ENCODE measurements around the gene F10. TPM values are rescaled to one million over a fixed set of nuclear protein-coding genes. Genes with fewer than 3 reads are reported as not detected.
A peak's percentile ranks its signal among the peaks of the same experiment; 100 is the strongest.

The F10 gene
- total and polyA plus RNA-seq, 2 experiments from 2014 or later, result 0.76 to 1.6 TPM

GRCh38 chr13:113157206-113157928, 34.8 kb downstream of the F10 start (continued):
- TF ChIP-seq STAT1 (IDR thresholded peaks at IDR 0.05; ENCODE audit: unreplicated experiment), result no peak
- TF ChIP-seq POLR2AphosphoS5 (IDR thresholded peaks at IDR 0.05; ENCODE audit: low read depth), result no peak
- no peak for TF ChIP-seq EZH2 (IDR thresholded peaks at IDR 0.05; ENCODE audit: low read depth, unreplicated experiment)
- no peak for TF ChIP-seq REST (IDR thresholded peaks at IDR 0.05; ENCODE audit: unreplicated experiment)
- no peak for TF ChIP-seq ETS1 (IDR thresholded peaks at IDR 0.05)

GRCh38 chr13:113157929-113158747, 35.5 kb downstream of the F10 start, which contains the start of gene PROZ:
PROZ (plus strand) TSS chr13:113158648; CDS start chr13:113158661, 13 bp downstream.
- no peak within 1 kb of the TSS for H3K4me2 ChIP-seq
- H3K27me3 ChIP-seq (ENCODE audit: insufficient read depth), result peaks cover 6% of the 10 kb centered on the region
- TF ChIP-seq ZNF331 (CRISPR knock-in tag; IDR thresholded peaks at IDR 0.05; ENCODE audit: low read depth) (no peak), POLR2AphosphoS5 (IDR thresholded peaks at IDR 0.05; ENCODE audit: low read depth) (no peak), ZNF114 (CRISPR knock-in tag; IDR thresholded peaks at IDR 0.05) (no peak), CTCF (conservative IDR thresholded peaks at IDR 0.05; ENCODE audit: low read depth in 2 of 2) (no peak), JUNB (IDR thresholded peaks at IDR 0.05; ENCODE audit: unreplicated experiment) (no peak), CREB1 (CRISPR knock-in tag; IDR thresholded peaks at IDR 0.05; ENCODE audit: low read depth) (no peak)

More at GRCh38 chr13:113157929-113158747, 35.5 kb downstream of the F10 start, which contains the start of gene PROZ:
- Histone ChIP-seq H2AFZ (peak within 1 kb of the TSS; percentile 83), H3K4me3 (no peak within 1 kb of the TSS), H3K36me3 (ENCODE audit: insufficient read depth) (no peaks in the 10 kb centered on the region), H3K79me2 (replicated peaks; ENCODE audit: insufficient read depth) (no peaks in the 10 kb centered on the region), H3K9me2 (ENCODE audit: insufficient read depth) (no peaks in the 10 kb centered on the region), H3K27ac (ENCODE audit: low read depth) (no peak within 1 kb of the TSS), H3F3A (replicated peaks; ENCODE audit: low read depth) (peaks cover 10% of the 10 kb centered on the region; the same call in 1 of the 2 replicates), H4K20me1 (replicated peaks; ENCODE audit: insufficient read depth) (no peaks in the 10 kb centered on the region), H3K4me1 (ENCODE audit: insufficient read depth) (peaks cover 12% of the 10 kb centered on the region; the same call in 1 of the 2 replicates)
- no peaks in the 10 kb centered on the region; the same call in 2 of the 3 replicates for H3K36me3 Mint-ChIP-seq (ENCODE audit: low read depth)
- no peak within 1 kb of the TSS for H3K4me3 Mint-ChIP-seq
- peaks cover 3% of the 10 kb centered on the region; the same call in 1 of the 3 replicates for H3K9me3 Mint-ChIP-seq
- DNase-seq (ENCODE audit: low spot score) (no peak), ATAC-seq (peak; percentile 20)
- H3K4me1 Mint-ChIP-seq, result peaks cover 35% of the 10 kb centered on the region
- H3K27me3 Mint-ChIP-seq (ENCODE audit: insufficient read depth, low read depth, poor library complexity), result peaks cover 10% of the 10 kb centered on the region
- H3K27ac Mint-ChIP-seq, result no peak within 1 kb of the TSS

Measured in GM23338 (cell line).